Thyroid gland (tissue), 4 donors: ENCODE measurements around the gene MAP1LC3B. TPM values are rescaled to one million over a fixed set of nuclear protein-coding genes. Genes with fewer than 3 reads are reported as not detected.

Experiments
- DNase-seq, 2 donors: peaks; one replicate each; pipeline ENCODE4 v3.0.0-alpha.2; 2019
- H3K27ac ChIP-seq, 3 donors: fragments of 200-600 bp; sonication (generic); 1 replicate in 2 of 3; 2 replicates in 1 of 3; pipeline ENCODE4 v1.5.1; 2016 to 2019; ENCODE audit warnings: mild to moderate bottlenecking in 1 of 3, moderate library complexity in 1 of 3
- H3K27me3 ChIP-seq: fragments of 200-600 bp; sonication (generic); one replicate; pipeline ENCODE4 v1.5.1; 2019
- H3K36me3 ChIP-seq, 2 donors: fragments of 200-600 bp; sonication (generic); one replicate each; pipeline ENCODE4 v1.5.1; 2016 to 2019
- H3K4me1 ChIP-seq, 2 donors: fragments of 200-600 bp; sonication (generic); one replicate each; pipeline ENCODE4 v1.5.1; 2017 to 2019
- H3K4me3 ChIP-seq, 3 donors: fragments of 200-600 bp; sonication (generic); replicated peaks in 1 of 3; 1 replicate in 2 of 3; 2 replicates in 1 of 3; pipeline ENCODE4 v1.5.1; 2016; ENCODE audit warnings: mild to moderate bottlenecking in 1 of 3
- H3K9me3 ChIP-seq: fragments of 200-600 bp; sonication (generic); one replicate; pipeline ENCODE4 v1.5.1; 2017
- CTCF ChIP-seq, 6 experiments: fragments of 200-600 bp in 3 of 6; fragments of 450-650 bp in 3 of 6; sonication (generic) in 3 of 6; IDR thresholded peaks; one replicate each; pipeline ENCODE4 v1.5.1; 2016 to 2019; ENCODE audit warnings: antibody characterized with exemption in 6 of 6, mild to moderate bottlenecking in 2 of 6, inconsistent platforms in 1 of 6, moderate library complexity in 1 of 6
- POLR2A ChIP-seq, 2 donors: fragments of 450-650 bp; IDR thresholded peaks; one replicate each; pipeline ENCODE4 v1.6.1; 2017; ENCODE audit warnings: antibody characterized with exemption in 2 of 2, mild to moderate bottlenecking in 2 of 2, moderate library complexity in 1 of 2
- WGBS, 2 donors: methylation state at CpG; one replicate each; pipeline ENCODE4 v1.1.5; 2017; 5-methylcytosine and 5-hydroxymethylcytosine counted together
- intact Hi-C: fragments of 100-400 bp; cut with DNase I; formaldehyde crosslinking; loops from one replicate; pipeline ENCODE4 v1.15.1; 2023
- total RNA-seq, 4 donors: library from RNA; depleted of rRNA; stranded (reverse); fragments of >200 nt; gene quantifications; one replicate each; pipeline ENCODE4 v1.2.3, GENCODE V29; 2016

Gene MAP1LC3B
- total RNA-seq, 4 donors from 2014 or later = 51.8 to 84.3 (median 67.3) TPM

- TF ChIP-seq CTCF (IDR thresholded peaks at IDR 0.05) (no peak), POLR2A (IDR thresholded peaks at IDR 0.05) (no peak)
- no peak overlapping the region for H3K4me3 ChIP-seq
- no peak overlapping the region for H3K27ac ChIP-seq
- DNase-seq = no peak
- no peaks in the 10 kb centered on the region for H3K9me3 ChIP-seq
- peaks cover 5 to 10% of the 10 kb centered on the region in 2 donors for H3K36me3 ChIP-seq
- no peaks in the 10 kb centered on the region for H3K27me3 ChIP-seq
- 89 to 97% methylated on average over 12 to 13 of the region's 13 CpGs for WGBS, 2 donors
- H3K4me1 ChIP-seq = peaks cover 14 to 39% of the 10 kb centered on the region in 2 donors
- intact Hi-C loops = no loop called here
Measured at GRCh38 chr16:87347932-87348615, 44.1 kb upstream of the MAP1LC3B start.

- DNase-seq = no peak
- Histone ChIP-seq H3K9me3 (no peaks in the 10 kb centered on the region), H3K4me3 (no peak overlapping the region), H3K4me1 (peaks cover 14 to 39% of the 10 kb centered on the region in 2 donors), H3K27me3 (no peaks in the 10 kb centered on the region), H3K27ac (no peak overlapping the region), H3K36me3 (peaks cover 0 to 7% of the 10 kb centered on the region in 2 donors)
- WGBS, 2 donors = 89 to 91% methylated on average over 8 to 13 of the region's 13 CpGs
- intact Hi-C loops = no loop called here
- TF ChIP-seq CTCF (IDR thresholded peaks at IDR 0.05) (no peak), POLR2A (IDR thresholded peaks at IDR 0.05) (no peak)
Measured at GRCh38 chr16:87348616-87349157, 43.4 kb upstream of the MAP1LC3B start.

GRCh38 chr16:87350031-87350430, 42.1 kb upstream of the MAP1LC3B start:
- peaks cover 0 to 7% of the 10 kb centered on the region in 2 donors for H3K36me3 ChIP-seq
- H3K27ac ChIP-seq = no peak overlapping the region
- TF ChIP-seq CTCF (IDR thresholded peaks at IDR 0.05) (no peak), POLR2A (IDR thresholded peaks at IDR 0.05) (no peak)
- intact Hi-C loops = no loop called here
- DNase-seq = no peak
- H3K4me1 ChIP-seq = peaks cover 10 to 30% of the 10 kb centered on the region in 2 donors
- no peaks in the 10 kb centered on the region for H3K27me3 ChIP-seq
- H3K4me3 ChIP-seq = no peak overlapping the region
- no peaks in the 10 kb centered on the region for H3K9me3 ChIP-seq
- WGBS, 2 donors = 53 to 62% methylated on average over 8 of the region's 8 CpGs

GRCh38 chr16:87350681-87351319, 41.3 kb upstream of the MAP1LC3B start:
- Histone ChIP-seq H3K9me3 (no peaks in the 10 kb centered on the region), H3K36me3 (peaks cover 0 to 7% of the 10 kb centered on the region in 2 donors), H3K4me3 (no peak overlapping the region), H3K4me1 (peaks cover 4 to 23% of the 10 kb centered on the region in 2 donors), H3K27ac (no peak overlapping the region), H3K27me3 (no peaks in the 10 kb centered on the region)
- TF ChIP-seq POLR2A (IDR thresholded peaks at IDR 0.05) (no peak), CTCF (IDR thresholded peaks at IDR 0.05) (no peak)
- intact Hi-C loops = no loop called here
- WGBS, 2 donors = 72 to 74% methylated on average over 23 of the region's 23 CpGs
- DNase-seq = no peak

- peaks cover 0 to 7% of the 10 kb centered on the region in 2 donors for H3K36me3 ChIP-seq
- H3K27ac ChIP-seq = no peak overlapping the region
- peaks cover 0 to 18% of the 10 kb centered on the region in 2 donors for H3K4me1 ChIP-seq
- no peak for TF ChIP-seq CTCF (IDR thresholded peaks at IDR 0.05)
- TF ChIP-seq POLR2A (IDR thresholded peaks at IDR 0.05) = no peak
- DNase-seq = no peak
- no peak overlapping the region for H3K4me3 ChIP-seq
- 67 to 79% methylated on average over 8 to 9 of the region's 9 CpGs for WGBS, 2 donors
- H3K27me3 ChIP-seq = no peaks in the 10 kb centered on the region
- intact Hi-C loops = no loop called here
- no peaks in the 10 kb centered on the region for H3K9me3 ChIP-seq
Measured at GRCh38 chr16:87351320-87351698, 40.8 kb upstream of the MAP1LC3B start.
